D721Med (cell line): ENCODE data around the gene CORO7.
"Not testable (repeated sequence)": the region's sequence is repeated elsewhere in the genome, so short reads cannot be mapped to it uniquely, and the experiment has no call there.

ENCODE experiments used
- DNase-seq: peaks from one replicate; pipeline ENCODE4 v3.0.0; 2011; ENCODE audit warnings: low spot score; ENCODE audit not compliant: insufficient read length
- FAIRE-seq: peaks from 2 replicates; lab custom pipeline; 2011; peaks lifted over from hg19 to GRCh38; lab: Jason Lieb, UNC
- TF ChIP-seq, protein P1 (sequence below): IDR thresholded peaks from 2 replicates; pipeline ENCODE4 v1.5.1; 2012; ENCODE audit warnings: mild to moderate bottlenecking, control low read depth; ENCODE audit not compliant: insufficient read depth; ENCODE audit errors: missing control alignments

Gene CORO7

DNA sequence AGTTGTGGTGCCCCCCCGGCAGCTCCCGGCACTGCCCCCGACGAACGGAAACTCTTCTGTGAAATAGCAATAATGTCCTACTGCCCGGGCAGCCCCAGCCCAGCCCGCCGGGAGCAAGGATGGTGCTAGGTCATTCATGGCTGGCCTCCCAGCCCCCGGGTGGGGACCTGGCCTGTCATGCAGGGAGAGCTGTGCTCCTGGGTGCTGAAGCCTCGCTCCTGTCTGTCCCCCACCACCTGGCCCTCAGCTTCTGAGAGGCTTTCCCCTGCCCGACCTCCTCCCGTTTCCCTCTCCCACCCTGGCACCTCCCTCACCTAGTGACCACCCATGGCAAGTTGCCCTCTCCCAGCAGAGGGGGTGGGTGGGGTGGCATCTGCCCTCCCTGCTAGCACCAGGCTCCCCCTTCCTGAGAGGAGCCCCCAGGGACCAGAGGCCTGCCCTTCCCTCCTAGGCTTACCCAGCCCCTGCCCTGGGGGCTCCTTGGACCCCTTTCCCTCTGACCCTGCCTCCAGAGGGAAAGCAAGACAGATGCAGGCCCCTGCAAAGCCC is 78.8 kb downstream of the CORO7 start:
- DNase-seq (no peak), FAIRE-seq (no peak)
- TF ChIP-seq, protein P1, sequence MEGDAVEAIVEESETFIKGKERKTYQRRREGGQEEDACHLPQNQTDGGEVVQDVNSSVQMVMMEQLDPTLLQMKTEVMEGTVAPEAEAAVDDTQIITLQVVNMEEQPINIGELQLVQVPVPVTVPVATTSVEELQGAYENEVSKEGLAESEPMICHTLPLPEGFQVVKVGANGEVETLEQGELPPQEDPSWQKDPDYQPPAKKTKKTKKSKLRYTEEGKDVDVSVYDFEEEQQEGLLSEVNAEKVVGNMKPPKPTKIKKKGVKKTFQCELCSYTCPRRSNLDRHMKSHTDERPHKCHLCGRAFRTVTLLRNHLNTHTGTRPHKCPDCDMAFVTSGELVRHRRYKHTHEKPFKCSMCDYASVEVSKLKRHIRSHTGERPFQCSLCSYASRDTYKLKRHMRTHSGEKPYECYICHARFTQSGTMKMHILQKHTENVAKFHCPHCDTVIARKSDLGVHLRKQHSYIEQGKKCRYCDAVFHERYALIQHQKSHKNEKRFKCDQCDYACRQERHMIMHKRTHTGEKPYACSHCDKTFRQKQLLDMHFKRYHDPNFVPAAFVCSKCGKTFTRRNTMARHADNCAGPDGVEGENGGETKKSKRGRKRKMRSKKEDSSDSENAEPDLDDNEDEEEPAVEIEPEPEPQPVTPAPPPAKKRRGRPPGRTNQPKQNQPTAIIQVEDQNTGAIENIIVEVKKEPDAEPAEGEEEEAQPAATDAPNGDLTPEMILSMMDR, result no peak

DNA sequence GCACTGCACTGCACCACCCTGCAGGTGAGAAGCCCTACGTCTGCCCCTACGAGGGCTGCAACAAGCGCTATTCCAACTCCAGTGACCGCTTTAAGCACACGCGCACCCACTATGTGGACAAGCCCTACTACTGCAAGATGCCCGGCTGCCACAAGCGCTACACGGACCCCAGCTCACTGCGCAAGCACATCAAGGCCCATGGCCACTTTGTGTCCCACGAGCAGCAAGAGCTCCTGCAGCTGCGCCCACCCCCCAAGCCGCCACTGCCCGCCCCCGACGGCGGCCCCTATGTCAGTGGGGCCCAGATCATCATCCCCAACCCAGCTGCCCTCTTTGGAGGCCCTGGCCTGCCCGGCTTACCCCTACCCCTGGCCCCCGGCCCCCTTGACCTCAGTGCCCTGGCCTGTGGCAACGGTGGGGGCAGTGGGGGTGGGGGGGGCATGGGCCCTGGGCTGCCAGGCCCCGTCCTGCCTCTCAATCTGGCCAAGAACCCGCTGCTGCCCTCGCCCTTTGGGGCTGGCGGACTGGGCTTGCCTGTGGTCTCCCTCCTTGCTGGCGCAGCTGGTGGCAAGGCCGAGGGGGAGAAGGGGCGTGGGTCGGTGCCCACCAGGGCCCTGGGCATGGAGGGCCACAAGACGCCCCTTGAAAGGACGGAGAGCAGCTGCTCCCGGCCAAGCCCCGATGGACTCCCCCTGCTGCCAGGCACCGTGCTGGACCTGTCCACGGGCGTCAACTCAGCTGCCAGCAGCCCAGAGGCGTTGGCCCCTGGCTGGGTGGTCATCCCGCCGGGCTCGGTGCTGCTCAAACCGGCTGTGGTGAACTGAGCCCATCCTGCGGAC is 79.5 kb downstream of the CORO7 start:
- DNase-seq, result no peak
- FAIRE-seq, result no peak
- TF ChIP-seq, protein P1, result no peak

DNA sequence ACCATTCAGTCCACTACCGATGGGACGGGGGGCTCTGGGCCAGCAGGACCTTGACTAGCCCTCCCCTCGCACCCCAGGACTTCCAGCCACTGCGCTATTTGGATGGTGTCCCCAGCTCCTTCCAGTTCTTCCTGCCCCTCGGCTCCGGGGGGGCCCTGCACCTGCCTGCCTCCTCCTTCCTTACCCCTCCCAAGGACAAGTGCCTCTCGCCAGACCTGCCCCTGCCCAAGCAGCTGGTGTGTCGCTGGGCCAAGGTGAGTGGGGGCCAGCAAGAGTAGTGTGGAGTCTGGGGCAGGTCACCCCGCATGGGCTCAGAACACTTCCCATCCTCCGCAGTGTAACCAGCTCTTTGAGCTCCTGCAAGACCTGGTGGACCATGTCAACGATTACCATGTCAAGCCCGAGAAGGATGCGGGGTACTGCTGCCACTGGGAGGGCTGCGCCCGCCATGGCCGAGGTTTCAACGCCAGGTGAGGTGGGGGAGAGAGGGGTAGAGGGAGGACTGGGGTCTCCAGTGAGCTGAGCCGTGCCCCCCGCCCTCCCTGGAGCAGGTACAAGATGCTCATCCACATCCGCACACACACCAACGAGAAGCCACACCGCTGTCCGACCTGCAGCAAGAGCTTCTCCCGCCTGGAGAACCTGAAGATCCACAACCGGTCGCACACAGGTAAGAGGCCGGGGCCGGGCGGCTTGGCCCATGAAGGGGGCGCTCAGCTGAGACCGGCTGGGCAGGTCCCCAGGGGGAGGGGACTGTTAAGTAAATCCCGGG is 81.5 kb downstream of the CORO7 start:
- no peak for FAIRE-seq
- DNase-seq, result no peak
- TF ChIP-seq, protein P1, result no peak

DNA sequence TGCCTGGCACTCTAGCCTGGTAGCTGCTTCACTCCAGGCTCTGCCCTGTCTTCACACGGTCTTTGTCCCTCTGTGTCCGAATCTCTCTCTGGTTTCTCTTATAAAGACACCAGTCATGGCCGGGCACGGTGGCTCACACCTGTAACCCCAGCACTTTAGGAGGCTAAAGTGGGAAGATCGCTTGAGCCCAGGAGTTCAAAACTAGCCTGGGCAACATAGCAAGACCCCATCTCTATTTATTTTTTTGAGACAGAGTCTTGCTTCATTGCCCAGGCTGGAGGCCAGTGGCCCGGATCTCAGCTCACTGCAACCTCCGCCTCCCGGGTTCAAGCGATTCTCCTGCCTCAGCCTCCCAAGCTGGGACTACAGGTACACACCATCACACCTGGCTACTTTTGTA is 82.7 kb downstream of the CORO7 start:
- not testable (repeated sequence) for DNase-seq

DNA sequence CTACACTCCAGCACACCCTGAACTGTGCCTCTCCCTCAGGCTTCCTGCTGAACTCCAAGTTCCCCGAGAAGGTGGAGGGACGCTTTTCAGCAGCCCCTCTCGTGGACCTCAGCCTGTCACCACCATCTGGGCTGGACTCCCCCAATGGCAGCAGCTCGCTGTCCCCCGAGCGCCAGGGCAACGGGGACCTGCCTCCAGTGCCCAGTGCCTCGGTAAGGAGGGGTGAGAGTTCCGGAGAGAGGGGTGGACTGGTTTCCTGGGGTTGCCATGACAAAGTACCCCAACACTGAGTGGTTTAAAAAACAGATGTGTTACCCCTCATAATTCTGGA is 83.1 kb downstream of the CORO7 start:
- TF ChIP-seq, protein P1, result no peak
- FAIRE-seq (no peak), DNase-seq (no peak)

More for the DNA sequence above, 82.7 kb downstream of the CORO7 start:
- FAIRE-seq, result not testable (repeated sequence)

DNA sequence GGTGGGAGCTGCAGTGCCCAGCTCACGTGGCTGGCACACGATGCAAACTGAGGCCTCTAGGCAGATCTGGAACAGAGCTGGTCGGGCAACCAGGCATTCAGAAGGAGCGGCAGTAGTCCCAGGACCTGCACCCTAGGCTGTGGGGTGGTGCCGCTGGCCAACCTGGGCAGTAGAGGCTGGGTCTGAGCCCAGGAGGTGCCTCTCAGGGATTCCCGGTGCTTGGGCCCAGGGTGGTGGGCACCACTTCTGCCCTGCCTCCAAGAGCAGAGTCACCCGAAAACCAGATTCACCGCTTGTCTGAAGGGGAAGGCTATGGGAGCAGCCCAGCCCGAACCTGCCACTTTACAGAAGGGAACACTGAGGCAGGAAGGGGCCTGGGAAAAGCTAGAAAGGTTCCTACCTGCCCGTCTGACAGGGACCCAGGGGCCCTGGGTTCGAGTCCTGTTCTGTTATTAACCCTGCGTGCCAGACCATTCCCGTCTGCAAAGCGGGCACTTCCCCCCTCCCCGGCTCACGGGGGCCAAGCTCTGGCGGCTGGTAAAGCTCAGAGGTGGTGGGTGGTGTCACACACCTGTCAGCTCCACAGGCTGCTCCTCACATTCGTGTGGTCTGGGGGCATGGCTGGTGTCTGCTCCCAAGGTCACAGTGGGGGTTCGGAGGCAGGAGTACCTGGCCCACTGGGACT is 83.6 kb downstream of the CORO7 start:
- no peak for FAIRE-seq
- TF ChIP-seq, protein P1, result no peak
- no peak for DNase-seq

DNA sequence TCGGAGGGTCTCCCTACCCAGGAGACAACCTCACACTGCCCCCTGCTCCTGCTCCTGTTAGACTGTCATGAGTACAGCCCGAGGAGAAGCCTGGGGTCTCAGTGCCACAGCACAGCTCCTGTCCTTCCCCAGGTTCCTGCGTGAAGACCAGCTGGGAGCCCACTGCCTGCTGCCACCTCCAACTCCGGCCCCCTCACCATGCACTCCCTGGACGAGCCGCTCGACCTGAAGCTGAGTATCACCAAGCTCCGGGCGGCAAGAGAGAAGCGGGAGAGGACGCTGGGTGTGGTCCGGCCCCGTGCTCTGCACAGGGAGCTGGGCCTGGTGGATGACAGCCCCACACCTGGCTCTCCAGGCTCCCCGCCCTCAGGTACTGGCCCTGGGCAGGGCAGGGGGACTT is 84.3 kb downstream of the CORO7 start:
- DNase-seq, result no peak
- FAIRE-seq, result no peak
- TF ChIP-seq, protein P1, result no peak
